DND-41 (cell line): ENCODE results near the gene DACT1.

Experiments used
- ATAC-seq: fragments of 200-7000 bp; cut with Tn5 transposase; 3 replicates; pipeline ENCODE4 v1.9.1; 2021; ENCODE audit warnings: low read depth; ENCODE audit not compliant: insufficient read depth
- DNase-seq: peaks from one replicate; pipeline ENCODE4 v3.0.0-alpha.2; 2020
- H2AFZ ChIP-seq: 2 replicates; pipeline ENCODE4 v1.6.0; 2012; ENCODE audit warnings: low read depth, low read length
- H3K27ac ChIP-seq: 2 replicates; pipeline ENCODE4 v1.5.1; 2012; ENCODE audit warnings: low read length, inconsistent platforms
- H3K27me3 ChIP-seq: fragments of 200-600 bp; sonication (generic); 2 replicates; pipeline ENCODE4 v1.6.0; 2012; ENCODE audit warnings: low read length, mild to moderate bottlenecking, inconsistent platforms; ENCODE audit not compliant: insufficient read depth, poor library complexity
- H3K36me3 ChIP-seq: 2 replicates; pipeline ENCODE4 v1.5.1; 2012; ENCODE audit warnings: low read length, inconsistent platforms; ENCODE audit not compliant: insufficient read depth
- H3K4me1 ChIP-seq: 2 replicates; pipeline ENCODE4 v1.5.1; 2012; ENCODE audit warnings: mild to moderate bottlenecking, low read length; ENCODE audit not compliant: insufficient read depth
- H3K4me2 ChIP-seq: 2 replicates; pipeline ENCODE4 v1.6.0; 2012; ENCODE audit warnings: mild to moderate bottlenecking, moderate library complexity, low read length, inconsistent platforms; ENCODE audit not compliant: insufficient read depth
- H3K4me3 ChIP-seq, 2 experiments: fragments of 200-600 bp in 1 of 2; shearing (Covaris generic) in 1 of 2; 2 replicates each; pipeline ENCODE4 v1.5.1; 2012 to 2016; ENCODE audit warnings: inconsistent platforms in 2 of 2, low read length in 2 of 2, mild to moderate bottlenecking in 2 of 2, low read depth in 1 of 2, moderate library complexity in 1 of 2
- H3K79me2 ChIP-seq: 2 replicates; pipeline ENCODE4 v1.6.0; 2012; ENCODE audit warnings: low read length, inconsistent platforms; ENCODE audit not compliant: insufficient read depth
- H3K9ac ChIP-seq: 2 replicates; pipeline ENCODE4 v1.6.0; 2012; ENCODE audit warnings: low read depth, mild to moderate bottlenecking, inconsistent platforms, low read length, moderate library complexity
- H3K9me3 ChIP-seq: 2 replicates; pipeline ENCODE4 v1.5.1; 2012; ENCODE audit warnings: low read length, moderate library complexity, mild to moderate bottlenecking, inconsistent platforms; ENCODE audit not compliant: insufficient read depth, severe bottlenecking
- H4K20me1 ChIP-seq: 2 replicates; pipeline ENCODE4 v1.6.0; 2012; ENCODE audit warnings: low read length; ENCODE audit not compliant: insufficient read depth
- CTCF ChIP-seq: IDR thresholded peaks from 2 replicates; pipeline ENCODE4 v1.5.1; 2012; ENCODE audit warnings: borderline replicate concordance, low read length, moderate library complexity, mild to moderate bottlenecking; ENCODE audit not compliant: poor library complexity, severe bottlenecking; ENCODE audit errors: extremely low read depth
- EZH2 ChIP-seq: IDR thresholded peaks from 3 replicates; pipeline ENCODE4 v1.6.1; 2012; ENCODE audit warnings: borderline replicate concordance, low read depth, mild to moderate bottlenecking, moderate library complexity, low read length, inconsistent platforms; ENCODE audit not compliant: severe bottlenecking

DACT1 gene

DNA sequence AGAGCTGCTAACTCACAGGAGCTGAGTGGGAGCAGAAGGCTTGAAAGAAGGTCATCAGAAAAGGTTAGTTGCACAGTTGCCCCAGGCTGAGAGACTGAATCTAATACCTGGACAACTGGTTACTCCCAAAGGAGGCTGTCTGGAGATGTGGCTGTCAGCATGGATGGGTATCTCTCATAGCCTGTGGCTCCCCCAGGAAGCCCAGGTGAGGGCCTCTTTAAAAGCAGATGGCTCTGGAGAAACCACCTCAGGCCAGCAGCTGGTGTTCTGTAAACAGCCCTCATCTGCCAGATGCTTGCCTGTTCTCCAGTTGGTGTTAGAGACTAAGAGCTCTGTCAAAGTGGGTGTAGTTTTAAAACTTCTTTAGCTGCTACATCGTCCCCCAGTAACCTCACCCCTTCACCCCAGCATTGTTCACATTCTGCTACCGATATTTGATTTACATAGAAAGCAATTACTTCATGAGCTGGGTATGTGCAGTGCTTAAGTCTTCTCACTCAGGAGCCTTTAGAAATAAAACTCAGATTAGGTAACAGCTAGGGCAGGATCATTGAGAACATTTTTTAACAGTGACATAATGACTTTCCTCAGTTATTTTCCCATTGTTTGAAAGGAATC, 25.8 kb downstream of the DACT1 start:
- no peak for DNase-seq
- Histone ChIP-seq H3K4me2 (no peak overlapping the region), H3K27ac (no peak overlapping the region)

GRCh38 chr14:58665773-58666500, 28.2 kb downstream of the DACT1 start:
- Histone ChIP-seq H3K9me3 (no peaks in the 10 kb centered on the region), H3K9ac (no peak overlapping the region), H3K4me1 (0 out of 2 replicates have a peak, but pooled peaks cover 6% of the 10 kb centered on the region), H3K36me3 (no peaks in the 10 kb centered on the region), H3K27ac (no peak overlapping the region), H2AFZ (no peak overlapping the region), H3K4me3 (no peak overlapping the region), H4K20me1 (no peaks in the 10 kb centered on the region), H3K27me3 (peaks cover 23% of the 10 kb centered on the region), H3K4me2 (no peak overlapping the region), H3K79me2 (no peaks in the 10 kb centered on the region)
- no peak for TF ChIP-seq EZH2
- TF ChIP-seq CTCF: no peak
- DNase-seq (no peak), ATAC-seq (no peak)

More for the DNA sequence above, 25.8 kb downstream of the DACT1 start:
- Histone ChIP-seq H3K36me3 (no peaks in the 10 kb centered on the region), H3K79me2 (no peaks in the 10 kb centered on the region), H3K4me3 (no peak overlapping the region), H3K4me1 (0 out of 2 replicates have a peak, but pooled peaks cover 6% of the 10 kb centered on the region), H3K27me3 (peaks cover 20% of the 10 kb centered on the region), H3K9ac (no peak overlapping the region), H3K9me3 (no peaks in the 10 kb centered on the region), H2AFZ (no peak overlapping the region), H4K20me1 (no peaks in the 10 kb centered on the region)
- no peak for ATAC-seq
- TF ChIP-seq EZH2 (no peak), CTCF (no peak)

- DNase-seq (no peak), ATAC-seq (no peak)
- Histone ChIP-seq H3K27ac (no peak overlapping the region), H3K4me2 (no peak overlapping the region), H4K20me1 (no peaks in the 10 kb centered on the region), H2AFZ (no peak overlapping the region), H3K4me3 (no peak overlapping the region), H3K4me1 (0 out of 2 replicates have a peak, but pooled peaks cover 4% of the 10 kb centered on the region), H3K79me2 (no peaks in the 10 kb centered on the region), H3K27me3 (peaks cover 24% of the 10 kb centered on the region), H3K36me3 (no peaks in the 10 kb centered on the region), H3K9me3 (no peaks in the 10 kb centered on the region), H3K9ac (no peak overlapping the region)
- TF ChIP-seq EZH2 (no peak), CTCF (no peak)
These were observed 29.0 kb downstream of the DACT1 start for GRCh38 chr14:58666737-58667136.
